Measurements from ENCODE around the gene PLCB2. TPM values are rescaled to one million over a fixed set of nuclear protein-coding genes. Genes with fewer than 3 reads are reported as not detected.
A peak's percentile ranks its signal among the peaks of the same experiment; 100 is the strongest.

PLCB2 gene
- total and polyA plus RNA-seq, 9 of the 15 experiments (the other 6 are each of a cell fraction or from before 2014, with no cell fraction given): 0.37 to 12.3 (median 8.0) TPM

DNA sequence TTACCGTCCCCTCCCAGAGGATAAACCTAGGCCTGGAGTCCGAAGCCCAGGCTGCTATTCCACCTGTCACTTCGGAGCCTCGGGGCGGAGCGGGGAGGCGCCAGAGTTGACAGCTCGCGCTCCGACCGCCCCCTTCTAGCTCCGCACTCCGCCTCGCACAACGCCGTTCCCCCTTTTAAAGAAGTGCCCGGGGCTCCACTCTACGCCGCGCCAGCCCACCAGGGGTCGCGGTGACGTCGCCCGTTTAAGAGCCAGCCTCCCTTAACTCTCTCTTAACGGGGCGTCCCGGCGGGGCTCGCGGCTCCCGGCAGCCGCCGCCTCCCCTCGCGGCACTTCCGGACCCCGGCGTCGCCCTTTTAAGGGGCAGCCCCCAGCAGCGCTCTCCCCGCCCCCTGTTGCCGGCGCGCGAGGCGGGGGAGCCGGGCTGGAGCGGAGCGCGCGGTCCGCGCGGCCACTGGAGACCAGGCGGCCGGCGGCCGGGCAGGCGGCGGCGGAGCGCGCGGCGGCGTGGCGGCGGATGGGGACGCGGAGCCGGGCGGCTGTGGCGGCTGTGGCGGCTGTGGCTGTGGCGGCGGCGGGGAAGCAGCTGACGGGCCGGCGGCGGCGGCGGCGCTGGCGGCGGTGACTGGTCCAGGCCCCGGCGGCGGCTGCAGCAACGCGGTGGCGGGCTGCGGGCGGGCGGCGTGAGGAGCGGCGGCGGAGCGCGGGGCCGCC lies 15.7 kb upstream of the PLCB2 start, which contains the start of gene INAFM2 (continued):
- TF ChIP-seq ZSCAN32 (CRISPR knock-in tag; IDR thresholded peaks at IDR 0.05) (no peak), GTF2E2 (tag; IDR thresholded peaks at IDR 0.05) (no peak), HOXB6 (CRISPR knock-in tag; IDR thresholded peaks at IDR 0.05; ENCODE audit: borderline replicate concordance) (no peak), NEUROD1 (IDR thresholded peaks at IDR 0.05; ENCODE audit: borderline replicate concordance, low read depth, low read length, partially characterized antibody) (peak; percentile 98), SIX5 (IDR thresholded peaks at IDR 0.05; ENCODE audit: borderline replicate concordance in 1 of 2, insufficient read depth in 1 of 2, low read depth in 1 of 2, low read length in 2 of 2) (no peak), SRF (CRISPR knock-in tag; IDR thresholded peaks at IDR 0.05) (peak in 1 of 2 experiments; percentile 71; a peak in 1 of 4 replicates), EHMT2 (IDR thresholded peaks at IDR 0.05) (no peak), EGR1 (conservative IDR thresholded peaks at IDR 0.05) (peak; percentile 30; the same call in 1 of the 2 replicates), PRPF4 (IDR thresholded peaks at IDR 0.05; ENCODE audit: insufficient read depth, low read depth, low read length, poor library complexity, severe bottlenecking) (no peak), ZNF165 (CRISPR knock-in tag; IDR thresholded peaks at IDR 0.05; ENCODE audit: borderline replicate concordance) (no peak), SIN3A (IDR thresholded peaks at IDR 0.05; ENCODE audit: borderline replicate concordance in 2 of 2, control insufficient read depth in 1 of 2, low read depth in 2 of 2, low read length in 2 of 2) (peak in 1 of 2 experiments; percentile 37; a peak in 1 of 4 replicates), SP2 (IDR thresholded peaks at IDR 0.05; ENCODE audit: extremely low read depth, low read depth, low read length, poor library complexity, severe bottlenecking) (no peak), FOXA1 (IDR thresholded peaks at IDR 0.05; ENCODE audit: borderline replicate concordance) (no peak), RBBP5 (IDR thresholded peaks at IDR 0.05; ENCODE audit: borderline replicate concordance, insufficient read depth, low read length, poor library complexity, severe bottlenecking) (no peak)
- TF ChIP-seq, protein P1, sequence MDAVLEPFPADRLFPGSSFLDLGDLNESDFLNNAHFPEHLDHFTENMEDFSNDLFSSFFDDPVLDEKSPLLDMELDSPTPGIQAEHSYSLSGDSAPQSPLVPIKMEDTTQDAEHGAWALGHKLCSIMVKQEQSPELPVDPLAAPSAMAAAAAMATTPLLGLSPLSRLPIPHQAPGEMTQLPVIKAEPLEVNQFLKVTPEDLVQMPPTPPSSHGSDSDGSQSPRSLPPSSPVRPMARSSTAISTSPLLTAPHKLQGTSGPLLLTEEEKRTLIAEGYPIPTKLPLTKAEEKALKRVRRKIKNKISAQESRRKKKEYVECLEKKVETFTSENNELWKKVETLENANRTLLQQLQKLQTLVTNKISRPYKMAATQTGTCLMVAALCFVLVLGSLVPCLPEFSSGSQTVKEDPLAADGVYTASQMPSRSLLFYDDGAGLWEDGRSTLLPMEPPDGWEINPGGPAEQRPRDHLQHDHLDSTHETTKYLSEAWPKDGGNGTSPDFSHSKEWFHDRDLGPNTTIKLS (IDR thresholded peaks at IDR 0.05; ENCODE audit: borderline replicate concordance, low read depth): peak; percentile 67; the same call in 1 of the 2 replicates
- TF ChIP-seq, protein P2, sequence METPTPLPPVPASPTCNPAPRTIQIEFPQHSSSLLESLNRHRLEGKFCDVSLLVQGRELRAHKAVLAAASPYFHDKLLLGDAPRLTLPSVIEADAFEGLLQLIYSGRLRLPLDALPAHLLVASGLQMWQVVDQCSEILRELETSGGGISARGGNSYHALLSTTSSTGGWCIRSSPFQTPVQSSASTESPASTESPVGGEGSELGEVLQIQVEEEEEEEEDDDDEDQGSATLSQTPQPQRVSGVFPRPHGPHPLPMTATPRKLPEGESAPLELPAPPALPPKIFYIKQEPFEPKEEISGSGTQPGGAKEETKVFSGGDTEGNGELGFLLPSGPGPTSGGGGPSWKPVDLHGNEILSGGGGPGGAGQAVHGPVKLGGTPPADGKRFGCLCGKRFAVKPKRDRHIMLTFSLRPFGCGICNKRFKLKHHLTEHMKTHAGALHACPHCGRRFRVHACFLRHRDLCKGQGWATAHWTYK (CRISPR knock-in tag; IDR thresholded peaks at IDR 0.05): no peak
- TF ChIP-seq, protein P3, sequence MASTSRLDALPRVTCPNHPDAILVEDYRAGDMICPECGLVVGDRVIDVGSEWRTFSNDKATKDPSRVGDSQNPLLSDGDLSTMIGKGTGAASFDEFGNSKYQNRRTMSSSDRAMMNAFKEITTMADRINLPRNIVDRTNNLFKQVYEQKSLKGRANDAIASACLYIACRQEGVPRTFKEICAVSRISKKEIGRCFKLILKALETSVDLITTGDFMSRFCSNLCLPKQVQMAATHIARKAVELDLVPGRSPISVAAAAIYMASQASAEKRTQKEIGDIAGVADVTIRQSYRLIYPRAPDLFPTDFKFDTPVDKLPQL (IDR thresholded peaks at IDR 0.05; ENCODE audit: extremely low read depth, insufficient read length): no peak
- TF ChIP-seq, protein P4, sequence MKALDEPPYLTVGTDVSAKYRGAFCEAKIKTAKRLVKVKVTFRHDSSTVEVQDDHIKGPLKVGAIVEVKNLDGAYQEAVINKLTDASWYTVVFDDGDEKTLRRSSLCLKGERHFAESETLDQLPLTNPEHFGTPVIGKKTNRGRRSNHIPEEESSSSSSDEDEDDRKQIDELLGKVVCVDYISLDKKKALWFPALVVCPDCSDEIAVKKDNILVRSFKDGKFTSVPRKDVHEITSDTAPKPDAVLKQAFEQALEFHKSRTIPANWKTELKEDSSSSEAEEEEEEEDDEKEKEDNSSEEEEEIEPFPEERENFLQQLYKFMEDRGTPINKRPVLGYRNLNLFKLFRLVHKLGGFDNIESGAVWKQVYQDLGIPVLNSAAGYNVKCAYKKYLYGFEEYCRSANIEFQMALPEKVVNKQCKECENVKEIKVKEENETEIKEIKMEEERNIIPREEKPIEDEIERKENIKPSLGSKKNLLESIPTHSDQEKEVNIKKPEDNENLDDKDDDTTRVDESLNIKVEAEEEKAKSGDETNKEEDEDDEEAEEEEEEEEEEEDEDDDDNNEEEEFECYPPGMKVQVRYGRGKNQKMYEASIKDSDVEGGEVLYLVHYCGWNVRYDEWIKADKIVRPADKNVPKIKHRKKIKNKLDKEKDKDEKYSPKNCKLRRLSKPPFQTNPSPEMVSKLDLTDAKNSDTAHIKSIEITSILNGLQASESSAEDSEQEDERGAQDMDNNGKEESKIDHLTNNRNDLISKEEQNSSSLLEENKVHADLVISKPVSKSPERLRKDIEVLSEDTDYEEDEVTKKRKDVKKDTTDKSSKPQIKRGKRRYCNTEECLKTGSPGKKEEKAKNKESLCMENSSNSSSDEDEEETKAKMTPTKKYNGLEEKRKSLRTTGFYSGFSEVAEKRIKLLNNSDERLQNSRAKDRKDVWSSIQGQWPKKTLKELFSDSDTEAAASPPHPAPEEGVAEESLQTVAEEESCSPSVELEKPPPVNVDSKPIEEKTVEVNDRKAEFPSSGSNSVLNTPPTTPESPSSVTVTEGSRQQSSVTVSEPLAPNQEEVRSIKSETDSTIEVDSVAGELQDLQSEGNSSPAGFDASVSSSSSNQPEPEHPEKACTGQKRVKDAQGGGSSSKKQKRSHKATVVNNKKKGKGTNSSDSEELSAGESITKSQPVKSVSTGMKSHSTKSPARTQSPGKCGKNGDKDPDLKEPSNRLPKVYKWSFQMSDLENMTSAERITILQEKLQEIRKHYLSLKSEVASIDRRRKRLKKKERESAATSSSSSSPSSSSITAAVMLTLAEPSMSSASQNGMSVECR (CRISPR knock-in tag; IDR thresholded peaks at IDR 0.05): peak; percentile 88
